HT1080 (cell line): ENCODE data around the gene FLOT2. TPM values are rescaled to one million over a fixed set of nuclear protein-coding genes. Genes with fewer than 3 reads are reported as not detected.
"Not testable (repeated sequence)": the region's sequence is repeated elsewhere in the genome, so short reads cannot be mapped to it uniquely, and the experiment has no call there.

Experiments
- DNase-seq: peaks from one replicate; pipeline ENCODE4 v3.0.0-alpha.2; 2015; ENCODE audit warnings: low read depth
- polyA plus RNA-seq, 2 experiments: library from polyadenylated mRNA; depleted of rRNA; stranded (reverse); fragments of >200 nt; gene quantifications; 2 replicates each; pipeline ENCODE4 v1.2.3, GENCODE V29; 2015
- total RNA-seq: library from RNA; depleted of rRNA; stranded (reverse); fragments of >200 nt; shearing (Covaris generic); gene quantifications from 2 replicates; pipeline ENCODE4 v1.2.3, GENCODE V29; 2014; rRNA removed

Gene FLOT2
- total RNA-seq = 23.4 and 28.1 TPM in 2 replicates
- 46.8 and 46.9 TPM in 2 replicates for polyA plus RNA-seq (2015; cell fraction: cytosol; rRNA removed)
- 31.1 and 33.8 TPM in 2 replicates for polyA plus RNA-seq (2015; cell fraction: nucleus; rRNA removed)

DNA sequence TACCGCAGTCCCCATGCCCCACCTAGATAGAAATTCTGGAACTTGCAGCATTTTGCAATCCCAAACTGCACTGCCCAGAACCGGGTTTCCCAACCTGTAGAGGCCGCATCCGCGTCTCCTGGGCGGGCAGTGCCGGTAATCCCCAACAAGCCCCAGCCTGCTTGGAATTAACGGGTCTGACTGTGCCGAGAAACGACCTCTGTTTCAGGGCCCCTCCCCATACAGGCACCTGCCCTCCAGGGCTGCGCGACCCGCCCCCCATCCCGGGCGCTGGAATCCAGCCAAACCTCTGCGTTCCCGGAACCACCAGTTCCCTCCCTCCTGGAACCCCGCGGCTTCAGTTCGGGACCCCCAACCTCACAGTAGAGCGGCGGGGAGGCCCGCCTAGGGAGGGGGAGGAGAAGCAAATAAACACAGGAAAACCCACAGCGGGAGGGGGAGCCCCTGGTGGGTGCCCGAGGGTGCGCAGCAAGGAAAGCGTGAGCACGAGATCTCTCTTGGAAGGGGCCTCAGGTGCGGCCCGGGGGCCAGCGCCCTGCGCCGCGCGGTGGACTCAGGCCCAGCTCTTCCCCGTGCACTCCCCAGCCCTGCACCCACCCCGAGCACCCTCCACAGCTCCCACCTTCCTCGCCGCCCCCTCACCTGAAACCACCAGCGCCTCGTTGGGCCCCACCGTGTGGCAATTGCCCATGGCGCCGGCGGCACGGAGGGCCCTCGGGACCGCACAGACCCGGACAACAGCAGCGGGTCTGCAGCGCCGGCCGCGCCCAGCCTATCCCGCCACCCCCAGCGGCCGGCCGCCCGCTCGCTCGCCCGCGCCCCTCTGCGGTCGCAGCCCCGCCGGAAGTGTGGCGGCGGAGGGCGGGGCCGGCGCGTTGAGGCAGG is at the start of gene FLOT2:
Gene FLOT2, minus strand, starts transcription at position 850 of the 885 bp plus-strand sequence. Its CDS starts 159 bp downstream, at position 691.
- no peak for DNase-seq

- DNase-seq = peak; percentile 70
Observed at GRCh38 chr17:28946239-28946638, 48.7 kb upstream of the FLOT2 start.

- no peak for DNase-seq
Observed at GRCh38 chr17:28944862-28945741, 47.6 kb upstream of the FLOT2 start.

DNA sequence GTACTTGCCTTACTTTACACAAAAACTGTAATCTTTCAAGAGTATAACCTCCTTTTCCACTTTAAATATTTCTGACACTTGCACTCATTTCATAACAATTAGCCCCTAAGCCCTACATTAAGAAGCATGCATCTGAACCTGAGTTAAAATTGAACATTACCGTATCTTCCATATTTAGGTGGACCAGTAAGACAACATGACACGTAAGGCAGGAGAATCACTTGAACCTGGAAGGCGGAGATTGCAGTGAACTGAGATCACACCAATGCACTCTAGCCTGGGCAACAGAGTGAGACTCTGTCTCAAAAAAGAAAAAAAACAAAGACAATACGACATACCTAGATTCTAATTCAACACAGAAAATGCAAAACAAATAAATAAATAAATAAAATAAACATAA is 46.8 kb upstream of the FLOT2 start:
- no peak for DNase-seq

DNA sequence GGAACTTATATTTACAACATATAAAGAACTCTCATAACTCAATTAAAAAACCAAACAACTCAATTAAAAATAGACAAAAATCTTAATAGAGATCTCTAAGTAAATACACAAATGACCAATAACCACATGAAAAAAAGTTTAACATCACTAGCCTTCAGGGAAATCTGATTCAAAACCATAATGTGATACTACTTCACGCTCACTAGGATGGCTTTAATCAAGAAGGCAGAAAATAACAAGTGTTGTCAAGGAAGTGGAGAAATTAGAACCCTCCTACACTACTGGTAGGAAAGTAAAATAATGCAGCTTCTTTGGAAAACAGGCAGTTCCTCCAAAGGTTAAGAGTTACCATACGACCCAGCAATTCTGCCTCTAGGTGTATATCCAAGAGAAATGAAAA is 45.4 kb upstream of the FLOT2 start:
- no peak for DNase-seq

DNA sequence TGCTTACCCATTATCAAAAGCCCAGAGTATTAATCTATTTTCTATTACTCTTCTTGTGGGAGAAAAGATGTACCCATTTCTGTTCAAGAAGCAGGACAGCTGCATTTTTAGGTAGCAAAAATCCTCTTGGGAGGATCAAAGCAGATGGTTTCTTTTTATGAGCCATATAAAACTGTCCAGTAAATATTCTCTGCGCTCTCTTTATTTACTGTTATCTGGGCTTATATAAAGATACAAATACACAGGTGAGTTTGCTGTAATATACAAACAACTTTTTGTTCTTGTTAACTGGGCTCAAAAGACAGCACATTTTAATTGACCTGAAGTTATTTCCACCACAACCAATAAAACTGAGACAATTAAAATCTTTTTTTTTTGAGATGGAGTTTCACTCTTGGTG is 43.7 kb upstream of the FLOT2 start:
- DNase-seq = no peak

DNA sequence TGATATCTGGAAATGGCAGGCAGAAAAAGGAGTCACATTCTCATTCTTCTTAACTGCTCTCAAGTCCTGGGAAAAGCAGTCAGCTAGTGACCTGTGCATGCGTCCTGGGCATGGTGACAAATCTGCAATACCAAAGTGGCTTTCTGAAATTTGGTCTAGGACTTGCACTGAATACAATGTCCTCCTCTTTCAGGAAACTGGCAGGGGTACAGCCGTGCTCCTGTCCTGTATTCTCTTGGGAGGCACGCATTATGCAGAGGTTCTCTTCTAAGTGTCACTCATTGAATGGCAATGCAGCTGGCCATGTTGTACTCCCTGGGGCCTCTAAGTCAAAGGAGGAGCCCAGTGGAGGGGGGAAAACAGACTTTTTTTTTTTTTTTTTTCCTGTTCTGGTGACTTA is 43.1 kb upstream of the FLOT2 start:
- DNase-seq = no peak

DNA sequence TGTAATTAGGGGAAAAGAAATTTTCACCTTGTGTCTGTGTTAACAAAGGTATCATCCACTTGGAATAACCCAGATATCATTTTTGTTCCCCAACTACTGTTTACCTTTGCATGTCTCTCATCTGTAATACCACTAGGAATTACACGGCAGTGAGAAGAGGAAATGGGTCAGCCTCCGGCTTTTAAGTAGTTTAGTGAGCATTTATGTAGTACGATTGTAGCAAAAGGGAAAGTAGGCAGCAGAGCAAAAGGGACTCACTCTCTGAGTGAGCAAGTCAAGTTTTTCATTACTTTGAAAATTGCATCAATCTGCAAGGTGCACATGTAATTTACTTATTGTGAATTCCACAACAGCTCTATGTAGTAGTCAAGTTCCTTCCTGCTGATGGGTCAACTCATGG is 42.6 kb upstream of the FLOT2 start:
- no peak for DNase-seq

DNA sequence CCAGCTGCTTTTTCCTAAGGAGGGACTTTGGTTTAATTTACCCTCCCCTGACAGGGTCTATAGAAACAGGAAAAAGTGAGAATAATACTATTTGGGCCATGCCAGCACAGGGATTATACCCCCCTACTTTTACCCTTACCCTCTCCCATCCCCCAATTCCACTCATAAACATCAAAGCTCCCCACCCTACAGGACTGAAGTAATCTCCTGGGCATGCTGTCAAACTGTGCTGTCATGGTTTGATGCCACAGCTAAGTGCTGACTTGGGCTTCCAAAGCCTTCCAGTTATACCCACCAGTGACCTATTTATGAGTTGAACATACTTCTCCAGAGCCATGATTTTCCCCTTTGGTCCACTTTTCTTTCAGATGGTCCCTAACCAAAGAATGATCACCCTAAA is 41.0 kb upstream of the FLOT2 start:
- no peak for DNase-seq

- DNase-seq = no peak
Observed at GRCh38 chr17:28937044-28937729, 39.7 kb upstream of the FLOT2 start.

DNA sequence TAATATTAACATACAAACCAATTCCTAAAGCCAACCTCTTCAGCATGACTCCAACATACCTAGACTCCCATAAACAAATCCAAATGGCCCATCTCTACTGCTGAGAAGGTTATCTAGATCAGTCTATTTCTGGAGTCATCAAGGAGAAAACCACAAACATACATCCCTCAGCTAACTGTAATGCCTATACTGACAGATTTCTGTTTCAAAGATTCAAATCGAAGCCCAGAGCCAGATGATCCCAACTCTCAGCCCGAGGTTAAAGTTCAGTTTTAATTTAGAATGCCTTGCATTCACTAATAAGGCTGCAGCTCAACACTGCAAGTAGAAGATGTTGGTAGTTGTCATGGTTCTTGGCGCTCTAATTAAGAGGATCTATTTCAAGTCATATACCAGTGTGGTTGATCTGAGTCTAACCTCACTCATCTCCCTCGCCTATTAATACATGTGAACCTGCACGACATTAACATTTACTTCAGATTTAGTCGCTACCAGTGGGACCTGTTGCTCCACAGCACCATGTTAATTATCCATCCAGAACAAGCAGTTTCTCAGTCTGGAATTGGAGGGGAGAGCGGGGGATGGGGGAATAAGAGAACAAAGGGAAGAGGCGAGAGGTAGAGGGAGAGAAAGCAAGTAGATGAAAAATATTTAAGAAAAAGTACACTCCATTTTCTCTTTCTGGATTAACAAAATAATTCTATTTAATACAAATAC is 38.4 kb upstream of the FLOT2 start:
- no peak for DNase-seq

GRCh38 chr17:28934508-28934907 is 37.0 kb upstream of the FLOT2 start:
- not testable (repeated sequence) for DNase-seq

DNA sequence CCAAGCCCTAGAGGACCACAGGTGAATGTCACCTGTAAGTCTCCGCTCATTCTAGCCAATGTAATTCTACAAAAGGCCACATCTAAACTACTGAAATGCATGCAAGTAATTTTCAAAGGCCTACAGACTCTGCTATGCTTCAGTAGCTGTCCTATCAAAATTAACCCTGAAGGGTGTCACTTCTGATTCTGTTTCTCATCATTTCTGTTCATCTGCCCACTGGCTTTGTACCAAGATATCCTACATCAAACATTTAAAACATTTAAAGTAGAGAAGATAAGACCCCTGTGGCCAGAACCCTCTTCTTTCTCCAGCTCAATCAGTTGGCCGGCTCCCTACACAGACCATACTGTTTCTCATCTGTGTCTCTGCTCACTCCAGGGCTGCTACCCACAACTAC is 32.3 kb upstream of the FLOT2 start:
- no peak for DNase-seq

GRCh38 chr17:28928061-28928460 is 30.5 kb upstream of the FLOT2 start:
- peak; percentile 76 for DNase-seq

DNA sequence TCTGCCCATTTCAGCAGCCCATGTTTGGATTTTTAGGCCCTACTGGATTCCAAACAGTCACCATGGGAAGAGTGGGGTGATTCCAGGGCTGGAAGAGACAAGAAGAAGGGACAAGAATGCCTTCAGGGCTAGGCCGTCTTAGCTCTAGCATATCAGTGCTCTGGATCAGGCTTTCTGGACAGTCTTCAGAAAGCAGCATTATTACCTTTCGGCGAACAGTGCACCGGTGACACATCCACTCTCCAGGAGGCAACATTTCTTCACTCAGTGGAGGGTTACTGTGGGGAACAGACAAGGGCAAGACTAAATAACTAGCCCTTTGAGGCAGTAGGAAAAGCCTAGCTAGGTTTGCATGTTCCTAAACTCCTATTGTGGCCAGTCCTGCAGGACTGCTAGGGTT is 29.3 kb upstream of the FLOT2 start:
- no peak for DNase-seq

GRCh38 chr17:28926366-28926765 is 28.8 kb upstream of the FLOT2 start:
- no peak for DNase-seq

DNA sequence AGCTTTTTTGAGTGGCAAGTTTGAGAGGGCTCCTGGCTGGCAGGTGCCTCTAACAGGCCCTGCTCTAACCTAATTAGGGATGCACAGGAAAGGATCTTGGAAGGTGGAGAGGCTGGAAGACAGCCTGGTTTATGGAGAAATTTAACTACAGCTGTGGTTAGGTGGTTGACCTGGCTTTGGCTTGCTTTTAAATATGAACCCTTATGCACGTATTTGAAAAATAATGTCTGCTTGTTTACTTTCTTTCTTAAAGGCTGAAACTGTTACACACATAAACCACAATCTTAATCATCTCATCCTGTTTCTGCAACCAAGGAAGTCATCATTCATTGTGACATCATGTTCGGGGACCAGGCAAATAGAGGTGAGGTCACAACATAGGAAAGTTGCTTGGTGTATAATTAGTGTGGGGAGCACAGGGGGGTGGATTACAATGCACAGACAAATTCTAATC is 28.4 kb upstream of the FLOT2 start:
- DNase-seq = peak; percentile 95

DNA sequence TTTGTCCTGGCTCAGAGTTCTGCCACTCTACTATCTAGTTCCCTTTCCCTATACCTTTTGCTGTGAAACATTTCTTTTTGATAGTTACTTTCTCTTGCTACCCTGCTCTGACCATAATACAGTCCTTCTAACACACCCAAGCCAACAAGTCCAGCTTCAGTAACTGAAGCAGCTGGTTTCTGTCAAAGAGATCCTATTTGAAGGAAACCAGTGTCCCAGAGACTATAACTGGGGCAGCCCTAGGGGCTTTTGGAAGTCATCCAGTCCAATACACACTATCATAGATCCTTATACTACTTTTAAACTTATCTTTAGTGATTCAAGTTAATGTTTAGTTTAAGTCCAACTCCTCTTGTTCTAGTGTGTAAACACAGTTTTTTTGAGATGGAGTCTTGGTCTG is 22.7 kb upstream of the FLOT2 start:
- no peak for DNase-seq

DNA sequence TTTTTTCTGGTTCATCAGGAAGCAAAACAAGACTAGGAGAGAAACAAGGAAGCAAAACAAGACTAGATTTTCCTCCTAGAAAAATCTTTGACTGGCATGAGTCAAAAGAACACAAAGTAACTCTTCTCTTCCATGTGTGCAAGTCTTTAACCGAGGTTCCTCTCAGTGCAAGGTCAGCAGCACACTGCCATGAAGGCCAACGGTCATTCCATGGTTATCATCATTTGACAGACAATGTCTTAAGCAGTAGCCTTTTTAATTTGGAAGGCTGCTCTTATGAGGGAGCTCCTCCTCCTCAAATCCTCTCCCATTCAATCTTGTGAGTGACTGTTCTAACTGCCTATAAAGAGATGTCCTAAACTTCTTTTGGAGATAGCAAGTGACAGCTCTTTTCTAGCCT is 20.8 kb upstream of the FLOT2 start:
- no peak for DNase-seq

GRCh38 chr17:28917465-28917864 is 19.9 kb upstream of the FLOT2 start:
- no peak for DNase-seq

DNA sequence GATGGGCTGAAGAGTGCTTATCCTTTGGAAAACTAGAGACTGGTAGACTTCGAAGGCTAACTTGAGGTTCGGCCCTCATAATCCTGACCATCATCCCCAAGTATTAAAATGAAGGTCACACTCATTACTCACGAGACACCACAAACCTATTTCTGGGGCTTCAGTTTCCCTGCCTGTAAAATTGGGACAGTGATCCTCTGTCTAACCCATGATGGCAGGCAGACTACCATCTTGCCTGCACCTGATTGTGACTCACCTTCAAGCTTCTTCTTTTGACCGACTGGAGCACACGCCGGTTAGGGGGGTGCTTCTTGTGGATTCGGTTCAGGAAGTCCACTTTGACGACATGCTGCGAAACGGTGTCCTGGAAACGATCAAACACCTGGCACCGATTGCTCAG is 19.5 kb upstream of the FLOT2 start:
- DNase-seq = no peak
